ENCODE results near the gene RASAL2. TPM values are rescaled to one million over a fixed set of nuclear protein-coding genes. Genes with fewer than 3 reads are reported as not detected.
"Not testable (repeated sequence)": the region's sequence is repeated elsewhere in the genome, so short reads cannot be mapped to it uniquely, and the experiment has no call there.

The RASAL2 gene
- total and polyA plus RNA-seq, 11 donors, result 6.2 to 112 (median 39.9) TPM

DNA sequence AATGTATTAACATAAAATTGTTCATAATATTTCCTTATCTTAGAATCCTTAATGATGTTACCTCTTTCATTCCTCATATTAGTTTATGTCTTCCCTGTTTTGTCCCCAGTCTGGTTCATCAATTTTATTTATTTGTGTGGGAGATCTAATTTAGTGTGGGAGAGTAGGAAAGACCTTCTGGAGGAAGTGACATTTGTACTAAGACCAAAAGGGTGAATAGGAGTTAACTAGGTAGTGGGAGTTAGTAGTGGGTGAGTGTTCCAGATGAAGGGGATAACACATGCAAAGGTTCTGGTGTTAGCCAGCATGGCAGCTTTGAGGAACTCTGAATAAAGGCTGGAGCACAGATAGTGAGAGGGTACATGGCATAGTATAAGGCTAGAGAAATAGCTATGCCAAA lies 21.4 kb downstream of the RASAL2 start:
- TF ChIP-seq POLR2A (IDR thresholded peaks at IDR 0.05), result no peak
- TF ChIP-seq, protein P1, sequence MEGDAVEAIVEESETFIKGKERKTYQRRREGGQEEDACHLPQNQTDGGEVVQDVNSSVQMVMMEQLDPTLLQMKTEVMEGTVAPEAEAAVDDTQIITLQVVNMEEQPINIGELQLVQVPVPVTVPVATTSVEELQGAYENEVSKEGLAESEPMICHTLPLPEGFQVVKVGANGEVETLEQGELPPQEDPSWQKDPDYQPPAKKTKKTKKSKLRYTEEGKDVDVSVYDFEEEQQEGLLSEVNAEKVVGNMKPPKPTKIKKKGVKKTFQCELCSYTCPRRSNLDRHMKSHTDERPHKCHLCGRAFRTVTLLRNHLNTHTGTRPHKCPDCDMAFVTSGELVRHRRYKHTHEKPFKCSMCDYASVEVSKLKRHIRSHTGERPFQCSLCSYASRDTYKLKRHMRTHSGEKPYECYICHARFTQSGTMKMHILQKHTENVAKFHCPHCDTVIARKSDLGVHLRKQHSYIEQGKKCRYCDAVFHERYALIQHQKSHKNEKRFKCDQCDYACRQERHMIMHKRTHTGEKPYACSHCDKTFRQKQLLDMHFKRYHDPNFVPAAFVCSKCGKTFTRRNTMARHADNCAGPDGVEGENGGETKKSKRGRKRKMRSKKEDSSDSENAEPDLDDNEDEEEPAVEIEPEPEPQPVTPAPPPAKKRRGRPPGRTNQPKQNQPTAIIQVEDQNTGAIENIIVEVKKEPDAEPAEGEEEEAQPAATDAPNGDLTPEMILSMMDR (IDR thresholded peaks at IDR 0.05), result no peak
- H3K4me3 ChIP-seq, result no peak overlapping the region
- no peaks in the 10 kb centered on the region for H3K36me3 ChIP-seq
- H3K9me3 ChIP-seq, result no peaks in the 10 kb centered on the region
- ATAC-seq (no peak), DNase-seq (no peak)
- no peak overlapping the region for H3K27ac ChIP-seq
- peaks cover 0 to 6% (median 0%) of the 10 kb centered on the region in 12 donors for H3K4me1 ChIP-seq
- no peaks in the 10 kb centered on the region for H3K27me3 ChIP-seq
- intact Hi-C loops (cut with DNase I), result no loop called here

DNA sequence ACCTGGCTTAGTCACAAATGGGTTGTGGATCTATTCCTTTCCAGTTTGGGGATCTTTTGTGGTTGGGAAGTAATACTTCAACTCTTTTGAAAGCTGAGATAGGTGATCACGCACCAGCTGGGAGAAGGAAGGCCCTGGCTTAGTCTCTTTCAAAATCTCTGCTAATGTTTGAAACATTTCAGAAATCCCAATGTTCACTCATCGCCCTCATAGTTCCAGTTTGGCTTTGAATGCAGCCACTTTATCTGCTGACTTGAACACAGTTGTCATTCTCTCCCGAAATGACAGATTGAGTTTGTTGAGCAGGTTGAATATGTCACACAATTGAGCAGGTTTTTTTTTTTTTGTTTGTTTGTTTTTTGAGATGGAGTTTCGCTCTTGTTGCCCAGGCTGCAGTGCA lies 24.6 kb downstream of the RASAL2 start:
- Histone ChIP-seq H3K27ac (no peak overlapping the region), H3K36me3 (no peaks in the 10 kb centered on the region), H3K27me3 (no peaks in the 10 kb centered on the region), H3K4me3 (no peak overlapping the region), H3K9me3 (no peaks in the 10 kb centered on the region), H3K4me1 (peaks cover 0 to 20% (median 10%) of the 10 kb centered on the region in 12 donors)
- no peak for ATAC-seq
- intact Hi-C loops (cut with DNase I), result no loop called here
- WGBS, 4 donors, result 93 to 99% (median 96%) methylated on average over 4 of the region's 4 CpGs
- no peak for TF ChIP-seq POLR2A (IDR thresholded peaks at IDR 0.05)
- TF ChIP-seq, protein P1 (IDR thresholded peaks at IDR 0.05), result no peak
- no peak for DNase-seq

DNA sequence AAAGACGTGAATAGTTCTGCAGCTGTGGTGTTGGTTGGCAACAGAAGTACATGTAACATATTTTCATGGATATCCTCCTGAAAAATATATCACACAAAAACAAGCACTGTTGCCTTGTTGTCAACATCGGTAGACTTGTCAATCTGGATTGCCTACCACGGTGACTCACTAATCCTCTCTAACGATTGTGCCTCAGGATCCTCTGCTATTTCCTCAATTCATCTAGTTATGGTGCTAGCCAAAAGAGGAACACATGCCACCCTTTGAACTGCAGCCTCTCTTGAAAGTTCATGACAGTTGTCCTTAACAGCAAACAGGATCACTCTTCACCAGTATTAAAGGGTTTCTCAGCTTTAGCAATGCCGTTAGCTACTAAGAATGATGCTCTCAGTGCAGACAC lies 25.7 kb downstream of the RASAL2 start:
- Histone ChIP-seq H3K4me1 (peaks cover 0 to 31% (median 15%) of the 10 kb centered on the region in 12 donors), H3K4me3 (no peak overlapping the region), H3K36me3 (no peaks in the 10 kb centered on the region), H3K27me3 (no peaks in the 10 kb centered on the region), H3K27ac (no peak overlapping the region), H3K9me3 (no peaks in the 10 kb centered on the region)
- ATAC-seq (peak in 1 of 4 donors; percentile 33), DNase-seq (no peak)
- intact Hi-C loops (cut with DNase I), result no loop called here
- 71 to 76% (median 75%) methylated on average over 5 of the region's 5 CpGs for WGBS, 4 donors
- TF ChIP-seq POLR2A (IDR thresholded peaks at IDR 0.05), result no peak
- TF ChIP-seq, protein P1 (IDR thresholded peaks at IDR 0.05), result no peak

DNA sequence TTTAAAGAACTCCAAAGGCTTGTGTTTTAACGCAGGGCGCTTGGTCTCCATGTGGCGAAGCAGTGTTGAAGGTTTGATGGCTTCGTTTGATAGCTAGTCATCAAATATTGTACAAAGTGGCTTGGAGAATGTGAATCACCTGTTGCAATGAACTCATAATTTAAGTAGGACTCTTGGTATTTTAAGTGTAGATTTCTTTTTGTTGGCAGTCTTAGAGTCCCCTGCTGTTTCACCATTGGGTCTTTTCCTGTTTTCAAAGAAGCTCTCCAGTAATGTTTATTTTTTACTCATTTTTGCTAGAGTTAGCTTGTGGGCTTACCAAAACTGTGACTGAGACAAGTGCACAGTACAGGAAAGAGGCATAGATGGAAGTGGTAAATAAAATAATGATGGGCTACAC lies 26.2 kb downstream of the RASAL2 start:
- 96 to 98% (median 97%) methylated on average over 4 of the region's 4 CpGs for WGBS, 4 donors
- ATAC-seq, result no peak

DNA sequence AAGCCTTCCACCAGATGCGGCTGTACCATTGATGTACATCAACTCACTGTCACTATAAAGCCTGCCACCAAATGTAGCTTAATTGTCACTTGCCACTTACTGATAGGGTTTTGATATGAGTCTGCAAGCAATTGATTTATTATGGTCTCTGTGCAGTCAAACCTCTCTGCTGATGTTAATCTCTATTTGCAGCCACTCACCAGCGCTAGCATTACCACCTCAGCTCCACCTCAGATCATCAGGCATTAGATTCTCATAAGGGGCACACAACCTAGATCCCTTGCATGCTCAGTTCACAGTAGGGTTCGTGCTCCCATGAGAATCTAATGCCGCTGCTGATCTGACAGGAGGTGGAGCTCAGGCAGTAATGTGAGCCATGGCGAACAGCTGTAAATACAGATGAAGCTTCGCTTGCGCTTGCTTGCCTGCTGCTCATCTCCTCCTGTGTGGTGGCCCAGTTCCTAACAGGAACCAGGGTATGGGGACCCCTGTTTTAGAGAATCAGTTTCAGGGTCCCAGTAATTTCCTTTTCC lies 26.7 kb downstream of the RASAL2 start:
- H3K36me3 ChIP-seq; H3K27ac ChIP-seq; intact Hi-C loops (cut with DNase I); ATAC-seq; H3K4me3 ChIP-seq; H3K27me3 ChIP-seq; DNase-seq; H3K9me3 ChIP-seq: not testable (repeated sequence)
- WGBS, 4 donors, result 83 to 95% (median 90%) methylated on average over 7 of the region's 7 CpGs
- H3K4me1 ChIP-seq, result peaks cover 0 to 40% (median 18%) of the 10 kb centered on the region in 12 donors

More for the DNA sequence above, 26.2 kb downstream of the RASAL2 start:
- Histone ChIP-seq H3K27me3 (no peaks in the 10 kb centered on the region), H3K4me1 (peaks cover 0 to 36% (median 18%) of the 10 kb centered on the region in 12 donors), H3K4me3 (no peak overlapping the region), H3K36me3 (no peaks in the 10 kb centered on the region), H3K27ac (no peak overlapping the region), H3K9me3 (no peaks in the 10 kb centered on the region)
- no peak for TF ChIP-seq POLR2A (IDR thresholded peaks at IDR 0.05)
- TF ChIP-seq, protein P1 (IDR thresholded peaks at IDR 0.05), result no peak
- intact Hi-C loops (cut with DNase I), result no loop called here
- DNase-seq, result no peak
